Neural progenitor cell (in vitro differentiated cells): ENCODE measurements around the gene GTF2F2. TPM values are rescaled to one million over a fixed set of nuclear protein-coding genes. Genes with fewer than 3 reads are reported as not detected.

Source experiments
- DNase-seq: peaks from one replicate; pipeline ENCODE4 v3.0.0-alpha.2; 2016; ENCODE audit warnings: low spot score
- H2AFZ ChIP-seq: fragments of 200-600 bp; sonication (generic); replicated peaks from 2 replicates; pipeline ENCODE4 v1.6.1; 2016; ENCODE audit warnings: antibody characterized with exemption
- H3F3A ChIP-seq: fragments of 200-600 bp; sonication (generic); 2 replicates; pipeline ENCODE4 v1.6.1; 2016; ENCODE audit warnings: antibody characterized with exemption, low read depth
- H3K27ac ChIP-seq: fragments of 200-600 bp; sonication (generic); 2 replicates; pipeline ENCODE4 v1.5.1; 2016; ENCODE audit warnings: mild to moderate bottlenecking
- H3K27me3 ChIP-seq: fragments of 200-600 bp; sonication (generic); 2 replicates; pipeline ENCODE4 v1.6.1; 2016; ENCODE audit warnings: mild to moderate bottlenecking, moderate library complexity
- H3K36me3 ChIP-seq: fragments of 200-600 bp; sonication (generic); 2 replicates; pipeline ENCODE4 v1.5.1; 2016
- H3K4me1 ChIP-seq: fragments of 200-600 bp; sonication (generic); 2 replicates; pipeline ENCODE4 v1.6.1; 2016; ENCODE audit warnings: mixed run types
- H3K4me2 ChIP-seq: fragments of 200-600 bp; sonication (generic); 2 replicates; pipeline ENCODE4 v1.6.1; 2016
- H3K4me3 ChIP-seq: fragments of 200-600 bp; sonication (generic); 2 replicates; pipeline ENCODE4 v1.5.1; 2016
- H3K79me2 ChIP-seq: fragments of 200-600 bp; sonication (generic); 2 replicates; pipeline ENCODE4 v1.6.1; 2016; ENCODE audit warnings: low read depth
- H3K9ac ChIP-seq: fragments of 200-600 bp; sonication (generic); 2 replicates; pipeline ENCODE4 v1.6.1; 2016
- H3K9me3 ChIP-seq: fragments of 200-600 bp; sonication (generic); 2 replicates; pipeline ENCODE4 v1.5.1; 2016; ENCODE audit warnings: low read depth
- H4K20me1 ChIP-seq: fragments of 200-600 bp; sonication (generic); 2 replicates; pipeline ENCODE4 v1.6.1; 2016; ENCODE audit warnings: low read depth
- H3K27ac Mint-ChIP-seq: 3 replicates; pipeline ENCODE4 v1.8.0; 2021; ENCODE audit warnings: mixed read lengths
- H3K27me3 Mint-ChIP-seq: 2 replicates; pipeline ENCODE4 v1.8.0; 2022; ENCODE audit warnings: low read depth, mild to moderate bottlenecking, inconsistent platforms, moderate library complexity, mixed read lengths; ENCODE audit not compliant: insufficient read depth
- H3K36me3 Mint-ChIP-seq: 3 replicates; pipeline ENCODE4 v1.8.0; 2021; ENCODE audit warnings: mixed read lengths
- H3K4me1 Mint-ChIP-seq: 3 replicates; pipeline ENCODE4 v1.8.0; 2021; ENCODE audit warnings: mixed read lengths
- H3K4me3 Mint-ChIP-seq: 3 replicates; pipeline ENCODE4 v1.8.0; 2021; ENCODE audit warnings: mild to moderate bottlenecking, moderate library complexity, mixed read lengths
- H3K9me3 Mint-ChIP-seq: 3 replicates; pipeline ENCODE4 v1.8.0; 2020; ENCODE audit warnings: mixed read lengths
- EZH2 ChIP-seq: fragments of 200-600 bp; sonication (generic); IDR thresholded peaks from 2 replicates; pipeline ENCODE4 v1.6.1; 2017; ENCODE audit warnings: antibody characterized with exemption, mild to moderate bottlenecking, moderate library complexity
- EZH2phosphoT487 ChIP-seq: fragments of 200-600 bp; sonication (generic); IDR thresholded peaks from 2 replicates; pipeline ENCODE4 v1.6.1; 2017; ENCODE audit warnings: antibody characterized with exemption
- total RNA-seq: library from RNA; depleted of rRNA; stranded (reverse); fragments of >200 nt; gene quantifications from 2 replicates; pipeline ENCODE4 v1.2.3, GENCODE V29; 2015; ENCODE audit warnings: low replicate concordance
- TF ChIP-seq, protein P1 (sequence below): fragments of 200-600 bp; sonication (generic); IDR thresholded peaks from 2 replicates; pipeline ENCODE4 v1.5.1; 2017; ENCODE audit warnings: antibody characterized with exemption, mild to moderate bottlenecking

GTF2F2 gene
- total RNA-seq, 1 donor from 2014 or later = 54.1 TPM

DNA sequence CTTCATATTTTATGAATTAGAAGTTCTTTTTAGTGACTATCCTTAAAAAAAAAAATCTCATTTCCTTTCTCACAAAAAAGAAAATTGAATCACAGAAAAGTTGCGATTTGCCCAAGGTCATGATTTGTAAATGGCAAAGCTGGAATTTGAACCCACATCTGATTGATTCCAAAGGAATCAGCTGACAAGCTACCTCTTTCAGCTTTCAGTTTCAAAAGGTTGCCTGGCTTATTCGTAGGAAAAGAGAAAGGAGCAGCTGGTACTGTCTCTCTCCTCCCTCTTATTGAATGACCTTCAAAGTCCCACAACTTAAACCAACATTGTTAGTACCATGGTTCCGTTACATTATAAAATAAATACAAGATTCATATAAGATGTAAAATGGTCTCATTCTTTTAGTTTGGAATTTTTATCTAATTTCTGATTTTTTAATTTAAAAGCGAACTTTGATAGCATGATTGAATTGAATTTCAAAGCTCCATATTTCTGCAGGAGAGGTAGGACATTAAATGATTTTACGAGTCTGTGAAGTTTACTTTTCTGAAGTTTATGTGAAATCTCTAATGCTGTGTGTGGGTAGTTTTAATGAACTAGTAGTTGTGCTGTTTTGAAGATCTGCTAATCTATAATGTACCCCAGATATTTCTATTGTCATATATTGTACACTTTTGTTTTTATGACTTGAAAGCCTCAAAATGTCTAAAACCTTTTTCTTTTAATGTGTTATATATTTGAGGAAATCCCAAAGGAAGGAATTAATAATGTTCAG lies 99.0 kb downstream of the GTF2F2 start:
- no peak overlapping the region for H3K4me2 ChIP-seq
- H3K4me1 ChIP-seq = peaks cover 19% of the 10 kb centered on the region
- no peak overlapping the region for H3K27ac ChIP-seq
- peaks cover 6% of the 10 kb centered on the region for H3K36me3 Mint-ChIP-seq
- no peaks in the 10 kb centered on the region for H3K27me3 Mint-ChIP-seq
- no peak overlapping the region for H2AFZ ChIP-seq
- H3K79me2 ChIP-seq = peaks cover 4% of the 10 kb centered on the region
- H3K36me3 ChIP-seq = no peaks in the 10 kb centered on the region
- H3K4me3 ChIP-seq = no peak overlapping the region
- no peaks in the 10 kb centered on the region for H3K9me3 Mint-ChIP-seq
- no peak overlapping the region for H3K27ac Mint-ChIP-seq
- no peak overlapping the region for H3K4me3 Mint-ChIP-seq
- peaks cover 14% of the 10 kb centered on the region for H4K20me1 ChIP-seq
- DNase-seq = no peak
- H3K4me1 Mint-ChIP-seq = peaks cover 17% of the 10 kb centered on the region
- H3K27me3 ChIP-seq = no peaks in the 10 kb centered on the region
- TF ChIP-seq EZH2 (no peak), EZH2phosphoT487 (no peak)
- TF ChIP-seq, protein P1, sequence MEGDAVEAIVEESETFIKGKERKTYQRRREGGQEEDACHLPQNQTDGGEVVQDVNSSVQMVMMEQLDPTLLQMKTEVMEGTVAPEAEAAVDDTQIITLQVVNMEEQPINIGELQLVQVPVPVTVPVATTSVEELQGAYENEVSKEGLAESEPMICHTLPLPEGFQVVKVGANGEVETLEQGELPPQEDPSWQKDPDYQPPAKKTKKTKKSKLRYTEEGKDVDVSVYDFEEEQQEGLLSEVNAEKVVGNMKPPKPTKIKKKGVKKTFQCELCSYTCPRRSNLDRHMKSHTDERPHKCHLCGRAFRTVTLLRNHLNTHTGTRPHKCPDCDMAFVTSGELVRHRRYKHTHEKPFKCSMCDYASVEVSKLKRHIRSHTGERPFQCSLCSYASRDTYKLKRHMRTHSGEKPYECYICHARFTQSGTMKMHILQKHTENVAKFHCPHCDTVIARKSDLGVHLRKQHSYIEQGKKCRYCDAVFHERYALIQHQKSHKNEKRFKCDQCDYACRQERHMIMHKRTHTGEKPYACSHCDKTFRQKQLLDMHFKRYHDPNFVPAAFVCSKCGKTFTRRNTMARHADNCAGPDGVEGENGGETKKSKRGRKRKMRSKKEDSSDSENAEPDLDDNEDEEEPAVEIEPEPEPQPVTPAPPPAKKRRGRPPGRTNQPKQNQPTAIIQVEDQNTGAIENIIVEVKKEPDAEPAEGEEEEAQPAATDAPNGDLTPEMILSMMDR = no peak
- H3F3A ChIP-seq = peaks cover 11% of the 10 kb centered on the region
- H3K9ac ChIP-seq = no peak overlapping the region
- H3K9me3 ChIP-seq = no peaks in the 10 kb centered on the region

DNA sequence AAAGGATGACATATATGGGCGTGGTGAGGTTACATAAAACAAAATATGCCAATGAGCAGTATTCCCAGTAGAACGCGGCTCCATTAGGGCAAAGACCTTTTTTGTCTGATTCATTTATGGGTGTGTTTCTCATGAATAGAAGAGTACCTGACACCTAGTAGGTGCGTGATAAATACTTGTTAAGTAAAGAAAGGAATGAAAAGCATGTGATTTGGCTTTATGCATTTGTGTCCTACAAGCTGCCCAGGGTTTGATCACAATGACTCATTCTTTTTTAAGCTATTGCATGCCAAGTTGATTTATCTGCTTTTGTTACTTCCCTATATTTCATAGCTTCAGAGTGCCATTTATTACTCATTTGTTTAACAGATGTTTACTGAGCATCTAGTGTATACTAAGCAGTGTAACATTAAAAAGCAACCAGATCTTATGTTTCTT lies 99.6 kb downstream of the GTF2F2 start:
- H3K79me2 ChIP-seq = peaks cover 4% of the 10 kb centered on the region
- TF ChIP-seq EZH2 (no peak), EZH2phosphoT487 (no peak)
- TF ChIP-seq, protein P1 = no peak

DNA sequence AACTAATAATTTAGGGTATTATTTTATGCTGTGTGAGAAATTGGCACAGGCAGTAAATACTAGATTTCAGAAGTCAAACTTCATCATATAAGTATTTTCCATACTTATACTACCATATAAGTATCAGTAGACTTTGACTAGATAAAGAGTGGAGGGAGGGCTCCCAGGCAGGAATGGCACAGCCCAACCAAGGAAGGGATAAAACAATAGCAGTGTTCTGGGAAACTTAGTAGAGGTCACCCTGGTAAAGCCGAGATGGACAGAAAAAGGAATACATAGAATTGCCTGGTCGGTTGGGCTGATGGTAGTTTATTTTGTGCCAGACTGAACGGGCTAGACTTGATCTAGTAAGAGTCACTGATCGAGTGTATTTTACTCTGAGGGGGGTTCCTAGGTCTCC lies 100.1 kb downstream of the GTF2F2 start:
- DNase-seq = no peak
- Histone ChIP-seq H3K36me3 (no peaks in the 10 kb centered on the region), H3K9ac (no peak overlapping the region), H3K27ac (no peak overlapping the region), H3F3A (peaks cover 5% of the 10 kb centered on the region), H4K20me1 (peaks cover 11% of the 10 kb centered on the region), H3K27me3 (no peaks in the 10 kb centered on the region), H3K4me2 (no peak overlapping the region), H3K4me3 (no peak overlapping the region), H3K9me3 (no peaks in the 10 kb centered on the region), H3K79me2 (peaks cover 4% of the 10 kb centered on the region), H3K4me1 (peaks cover 19% of the 10 kb centered on the region), H2AFZ (no peak overlapping the region)
- Mint-ChIP-seq H3K4me1 (peaks cover 17% of the 10 kb centered on the region), H3K9me3 (no peaks in the 10 kb centered on the region), H3K4me3 (no peak overlapping the region), H3K36me3 (peaks cover 6% of the 10 kb centered on the region), H3K27ac (no peak overlapping the region), H3K27me3 (no peaks in the 10 kb centered on the region)
- TF ChIP-seq EZH2 (no peak), EZH2phosphoT487 (no peak)
- TF ChIP-seq, protein P1 = no peak

More for the DNA sequence above, 99.6 kb downstream of the GTF2F2 start:
- Histone ChIP-seq H2AFZ (no peak overlapping the region), H4K20me1 (peaks cover 14% of the 10 kb centered on the region), H3K4me1 (peaks cover 19% of the 10 kb centered on the region), H3K9me3 (no peaks in the 10 kb centered on the region), H3K4me2 (no peak overlapping the region), H3K27me3 (no peaks in the 10 kb centered on the region), H3F3A (peaks cover 9% of the 10 kb centered on the region), H3K4me3 (no peak overlapping the region), H3K9ac (no peak overlapping the region), H3K27ac (no peak overlapping the region), H3K36me3 (no peaks in the 10 kb centered on the region)
- H3K4me3 Mint-ChIP-seq = no peak overlapping the region
- H3K27ac Mint-ChIP-seq = no peak overlapping the region
- no peak for DNase-seq
- peaks cover 6% of the 10 kb centered on the region for H3K36me3 Mint-ChIP-seq
- H3K4me1 Mint-ChIP-seq = peaks cover 17% of the 10 kb centered on the region
- no peaks in the 10 kb centered on the region for H3K9me3 Mint-ChIP-seq
- H3K27me3 Mint-ChIP-seq = no peaks in the 10 kb centered on the region
